GM12878 (cell line): ENCODE measurements around the gene LYRM2.

Experiments used
- CTCF ChIP-seq, 3 experiments: IDR thresholded peaks in 2 of 3; conservative IDR thresholded peaks in 1 of 3; 2 replicates each; pipeline ENCODE4 v1.5.1; 2011; ENCODE audit warnings: low read depth in 3 of 3, low read length in 3 of 3, mild to moderate bottlenecking in 3 of 3, control low read depth in 2 of 3, moderate library complexity in 2 of 3, inconsistent platforms in 1 of 3, mixed read lengths in 1 of 3; ENCODE audit not compliant: control insufficient read depth in 2 of 3, insufficient read depth in 1 of 3; ENCODE audit errors: extremely low read depth in 1 of 3
- EGR1 ChIP-seq, 2 experiments: IDR thresholded peaks; 1 replicate in 1 of 2; 2 replicates in 1 of 2; pipeline ENCODE4 v1.6.1; 2011 to 2012; ENCODE audit warnings: low read depth in 2 of 2, low read length in 2 of 2, borderline replicate concordance in 1 of 2, mild to moderate bottlenecking in 1 of 2, moderate library complexity in 1 of 2
- HDGF ChIP-seq: fragments of 450-650 bp; IDR thresholded peaks from 2 replicates; pipeline ENCODE4 v1.6.1; 2016; ENCODE audit warnings: antibody characterized with exemption
- MXI1 ChIP-seq: fragments of 150-350 bp; IDR thresholded peaks from 2 replicates; pipeline ENCODE4 v1.6.1; 2011; ENCODE audit warnings: low read depth, mild to moderate bottlenecking, inconsistent platforms, low read length, improper control_type of control experiment
- PBX3 ChIP-seq: IDR thresholded peaks from 2 replicates; pipeline ENCODE4 v1.6.1; 2011; ENCODE audit warnings: mild to moderate bottlenecking, low read depth, low read length, moderate library complexity; ENCODE audit not compliant: insufficient replicate concordance
- POLR2AphosphoS5 ChIP-seq: IDR thresholded peaks from 2 replicates; pipeline ENCODE4 v1.6.1; 2011; ENCODE audit warnings: mild to moderate bottlenecking, low read length, inconsistent platforms
- SPI1 ChIP-seq: IDR thresholded peaks from 2 replicates; pipeline ENCODE4 v1.6.1; 2011; ENCODE audit warnings: low read depth, mild to moderate bottlenecking, low read length, moderate library complexity, borderline replicate concordance; ENCODE audit not compliant: insufficient read depth
- TF ChIP-seq, protein P1 (sequence below): fragments of 450-650 bp; IDR thresholded peaks from 2 replicates; pipeline ENCODE4 v1.6.1; 2017; ENCODE audit warnings: mild to moderate bottlenecking

GRCh38 chr6:89605861-89606260 lies 32.7 kb downstream of the LYRM2 start:
- TF ChIP-seq, protein P1, sequence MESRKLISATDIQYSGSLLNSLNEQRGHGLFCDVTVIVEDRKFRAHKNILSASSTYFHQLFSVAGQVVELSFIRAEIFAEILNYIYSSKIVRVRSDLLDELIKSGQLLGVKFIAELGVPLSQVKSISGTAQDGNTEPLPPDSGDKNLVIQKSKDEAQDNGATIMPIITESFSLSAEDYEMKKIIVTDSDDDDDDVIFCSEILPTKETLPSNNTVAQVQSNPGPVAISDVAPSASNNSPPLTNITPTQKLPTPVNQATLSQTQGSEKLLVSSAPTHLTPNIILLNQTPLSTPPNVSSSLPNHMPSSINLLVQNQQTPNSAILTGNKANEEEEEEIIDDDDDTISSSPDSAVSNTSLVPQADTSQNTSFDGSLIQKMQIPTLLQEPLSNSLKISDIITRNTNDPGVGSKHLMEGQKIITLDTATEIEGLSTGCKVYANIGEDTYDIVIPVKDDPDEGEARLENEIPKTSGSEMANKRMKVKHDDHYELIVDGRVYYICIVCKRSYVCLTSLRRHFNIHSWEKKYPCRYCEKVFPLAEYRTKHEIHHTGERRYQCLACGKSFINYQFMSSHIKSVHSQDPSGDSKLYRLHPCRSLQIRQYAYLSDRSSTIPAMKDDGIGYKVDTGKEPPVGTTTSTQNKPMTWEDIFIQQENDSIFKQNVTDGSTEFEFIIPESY: no peak
- no peak for TF ChIP-seq HDGF
- no peak for TF ChIP-seq MXI1
- TF ChIP-seq SPI1: no peak
- no peak for TF ChIP-seq CTCF (IDR thresholded peaks at IDR 0.05 in 2 of 3, conservative IDR thresholded peaks at IDR 0.05 in 1 of 3; ENCODE audit: control insufficient read depth in 2 of 3, extremely low read depth in 1 of 3, insufficient read depth in 1 of 3, low read depth in 3 of 3, low read length in 3 of 3)
- no peak for TF ChIP-seq POLR2AphosphoS5
- TF ChIP-seq PBX3: no peak
- TF ChIP-seq EGR1 (IDR thresholded peaks at IDR 0.05; ENCODE audit: borderline replicate concordance in 1 of 2, low read depth in 2 of 2, low read length in 2 of 2): no peak
